ENCODE data around the gene LHFPL2.

Gene LHFPL2

DNA sequence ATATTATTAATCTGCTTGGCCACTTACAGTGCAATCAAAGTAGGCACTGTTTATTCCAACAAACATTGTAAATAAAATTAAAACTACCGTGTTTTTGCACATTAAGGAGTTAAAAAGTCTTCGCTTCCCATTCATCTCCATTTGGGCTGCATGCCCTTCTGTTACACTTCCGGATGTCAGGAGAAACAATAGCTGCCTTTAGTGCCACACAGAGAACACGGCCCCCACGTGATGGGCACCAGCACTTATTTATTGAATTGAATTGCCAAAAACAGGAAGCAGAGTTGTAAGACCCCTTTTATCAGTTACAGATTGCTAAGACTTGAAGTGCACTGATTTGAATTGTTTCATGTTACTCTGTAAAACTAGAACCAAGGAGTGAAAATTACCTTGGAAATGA is 80.4 kb downstream of the LHFPL2 start:
- TF ChIP-seq, protein P1, sequence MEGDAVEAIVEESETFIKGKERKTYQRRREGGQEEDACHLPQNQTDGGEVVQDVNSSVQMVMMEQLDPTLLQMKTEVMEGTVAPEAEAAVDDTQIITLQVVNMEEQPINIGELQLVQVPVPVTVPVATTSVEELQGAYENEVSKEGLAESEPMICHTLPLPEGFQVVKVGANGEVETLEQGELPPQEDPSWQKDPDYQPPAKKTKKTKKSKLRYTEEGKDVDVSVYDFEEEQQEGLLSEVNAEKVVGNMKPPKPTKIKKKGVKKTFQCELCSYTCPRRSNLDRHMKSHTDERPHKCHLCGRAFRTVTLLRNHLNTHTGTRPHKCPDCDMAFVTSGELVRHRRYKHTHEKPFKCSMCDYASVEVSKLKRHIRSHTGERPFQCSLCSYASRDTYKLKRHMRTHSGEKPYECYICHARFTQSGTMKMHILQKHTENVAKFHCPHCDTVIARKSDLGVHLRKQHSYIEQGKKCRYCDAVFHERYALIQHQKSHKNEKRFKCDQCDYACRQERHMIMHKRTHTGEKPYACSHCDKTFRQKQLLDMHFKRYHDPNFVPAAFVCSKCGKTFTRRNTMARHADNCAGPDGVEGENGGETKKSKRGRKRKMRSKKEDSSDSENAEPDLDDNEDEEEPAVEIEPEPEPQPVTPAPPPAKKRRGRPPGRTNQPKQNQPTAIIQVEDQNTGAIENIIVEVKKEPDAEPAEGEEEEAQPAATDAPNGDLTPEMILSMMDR (IDR thresholded peaks at IDR 0.05; ENCODE audit: control extremely low read depth, extremely low read depth, low read depth, missing control alignments): no peak
- ChIA-PET CTCF (interaction anchor here (1.7 kb wide), 1 partner anchor 10 kb away, joined by 4 read pairs; no protein-coding TSS in a partner anchor), POLR2A (no interaction called here)
- DNase-seq (ENCODE audit: extremely low spot score): no peak

DNA sequence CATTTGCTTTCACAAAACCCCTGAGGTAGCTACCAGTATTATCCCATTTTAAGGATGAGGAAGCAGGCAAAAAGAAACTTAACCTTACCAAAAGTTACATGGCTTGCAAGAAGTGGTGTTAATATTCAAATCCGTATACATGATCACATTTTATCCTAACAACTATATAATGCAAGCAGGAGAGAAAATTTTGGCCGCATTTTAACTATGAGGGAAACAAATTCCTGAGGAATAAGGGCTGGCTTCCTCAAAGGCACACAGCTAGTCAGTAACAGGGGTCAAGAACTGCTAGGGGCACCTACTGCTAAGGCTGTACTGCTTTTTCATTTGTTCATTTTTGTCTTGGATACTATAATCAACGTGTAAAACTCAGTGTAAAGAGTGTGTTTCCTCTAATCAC is 81.0 kb downstream of the LHFPL2 start:
- ChIA-PET CTCF (interaction anchor here (0.8 kb wide), 1 partner anchor 15 kb away, joined by 3 read pairs; no protein-coding TSS in a partner anchor), POLR2A (no interaction called here)
- DNase-seq (ENCODE audit: extremely low spot score): no peak
- TF ChIP-seq, protein P1 (IDR thresholded peaks at IDR 0.05; ENCODE audit: control extremely low read depth, extremely low read depth, low read depth, missing control alignments): no peak

DNA sequence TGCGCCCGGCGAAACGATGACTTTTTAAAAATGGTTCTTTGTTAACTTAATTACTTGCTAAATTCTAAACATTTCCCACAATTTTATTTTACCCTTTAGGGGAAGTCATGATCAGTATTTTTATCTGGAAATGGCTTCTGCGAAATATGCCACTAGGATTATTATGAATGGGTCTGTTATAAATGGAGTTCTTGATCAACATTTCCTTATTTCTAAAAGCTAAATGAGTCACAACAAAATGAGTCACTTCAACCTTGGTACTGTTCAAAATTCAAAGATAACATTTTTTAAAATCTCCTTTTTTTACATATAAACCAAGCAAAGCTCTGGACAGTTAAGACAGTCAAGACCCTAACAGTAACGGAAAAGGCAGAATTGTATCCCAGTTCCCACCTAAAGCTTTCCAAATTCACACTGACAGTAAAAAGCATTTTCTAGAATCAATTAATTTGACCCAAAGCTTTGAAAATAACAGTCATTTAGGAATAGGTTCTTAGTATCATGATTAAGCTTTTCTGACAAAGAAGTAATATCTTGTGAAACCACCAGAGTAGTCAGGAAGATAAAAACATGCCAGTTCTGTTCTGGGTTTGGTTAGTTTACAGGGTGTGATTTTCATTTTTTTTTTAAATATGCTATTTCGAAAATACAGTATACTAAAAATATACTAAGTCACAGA is 81.7 kb downstream of the LHFPL2 start:
- ChIA-PET CTCF (interaction anchor here (0.8 to 1.3 kb wide), 2 partner anchors 14 to 43 kb away, joined by 3 read pairs; no protein-coding TSS in a partner anchor), POLR2A (no interaction called here)
- TF ChIP-seq, protein P1 (IDR thresholded peaks at IDR 0.05; ENCODE audit: control extremely low read depth, extremely low read depth, low read depth, missing control alignments): no peak
- no peak for DNase-seq (ENCODE audit: extremely low spot score)

GRCh38 chr5:78565395-78565794 is 83.2 kb downstream of the LHFPL2 start:
- TF ChIP-seq, protein P1 (IDR thresholded peaks at IDR 0.05; ENCODE audit: control extremely low read depth, extremely low read depth, low read depth, missing control alignments): no peak
- DNase-seq (ENCODE audit: extremely low spot score): no peak
- POLR2A ChIA-PET: no interaction called here
- CTCF ChIA-PET: no interaction called here

DNA sequence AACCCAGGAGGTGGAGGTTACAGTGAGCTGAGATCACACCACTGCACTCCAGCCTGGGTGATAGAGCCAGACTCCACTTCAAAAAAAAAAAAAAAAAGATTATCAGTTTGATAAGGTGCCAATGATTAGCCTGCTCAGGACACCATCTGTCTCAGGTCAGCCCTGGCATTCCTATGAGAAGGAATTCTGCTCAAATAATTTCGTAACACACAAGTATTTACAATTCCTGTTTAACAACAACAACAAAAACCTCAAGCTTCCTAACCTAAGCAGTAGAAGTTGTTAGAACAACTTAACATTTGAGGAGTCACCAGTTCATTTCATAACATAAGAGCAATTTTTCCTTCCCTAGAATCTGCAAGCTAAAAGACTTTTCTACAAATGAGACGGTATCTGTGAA is 85.0 kb downstream of the LHFPL2 start:
- CTCF ChIA-PET: interaction anchor here (2.4 kb wide), 1 partner anchor 10 kb away, joined by 14 read pairs; no protein-coding TSS in a partner anchor
- DNase-seq (ENCODE audit: extremely low spot score): no peak
- POLR2A ChIA-PET: no interaction called here
- TF ChIP-seq, protein P1 (IDR thresholded peaks at IDR 0.05; ENCODE audit: control extremely low read depth, extremely low read depth, low read depth, missing control alignments): no peak

DNA sequence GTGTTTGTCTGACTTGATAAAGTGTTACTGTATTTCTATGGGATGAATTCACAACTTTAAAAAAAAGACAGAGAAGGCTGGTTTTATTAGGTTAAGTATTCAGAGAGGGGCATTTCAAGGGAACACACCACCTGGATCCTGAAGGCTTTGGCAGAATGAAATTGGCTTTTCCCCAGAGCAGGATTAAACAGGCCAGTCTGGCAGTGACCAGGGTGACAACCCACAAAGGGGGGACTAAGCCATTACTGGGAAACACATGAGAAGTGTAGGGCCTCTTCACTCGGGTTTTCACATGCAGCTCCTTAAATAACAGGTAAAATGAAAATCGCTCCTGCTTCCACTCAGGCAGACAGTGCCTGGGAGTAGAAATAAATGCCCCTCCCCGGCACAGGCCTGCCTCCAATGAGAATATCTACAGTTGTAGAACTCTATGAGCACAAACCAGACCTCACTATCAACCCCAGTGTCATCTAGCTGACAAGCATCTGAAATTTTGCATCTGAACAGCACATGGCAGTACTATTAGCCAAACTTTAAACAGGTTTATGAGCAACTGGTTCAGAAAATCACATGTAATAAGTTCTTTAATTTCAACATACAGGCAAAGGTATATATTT is 85.8 kb downstream of the LHFPL2 start:
- DNase-seq (ENCODE audit: extremely low spot score): no peak
- ChIA-PET POLR2A (no interaction called here), CTCF (interaction anchor here (2.4 kb wide), 1 partner anchor 11 kb away, joined by 14 read pairs; no protein-coding TSS in a partner anchor)
- TF ChIP-seq, protein P1 (IDR thresholded peaks at IDR 0.05; ENCODE audit: control extremely low read depth, extremely low read depth, low read depth, missing control alignments): no peak
